Measurements from ENCODE around the gene KLRC4. TPM values are rescaled to one million over a fixed set of nuclear protein-coding genes. Genes with fewer than 3 reads are reported as not detected.

KLRC4 gene
- total RNA-seq, 4 donors from 2014 or later, result 0.51 TPM; not detected in 3

DNA sequence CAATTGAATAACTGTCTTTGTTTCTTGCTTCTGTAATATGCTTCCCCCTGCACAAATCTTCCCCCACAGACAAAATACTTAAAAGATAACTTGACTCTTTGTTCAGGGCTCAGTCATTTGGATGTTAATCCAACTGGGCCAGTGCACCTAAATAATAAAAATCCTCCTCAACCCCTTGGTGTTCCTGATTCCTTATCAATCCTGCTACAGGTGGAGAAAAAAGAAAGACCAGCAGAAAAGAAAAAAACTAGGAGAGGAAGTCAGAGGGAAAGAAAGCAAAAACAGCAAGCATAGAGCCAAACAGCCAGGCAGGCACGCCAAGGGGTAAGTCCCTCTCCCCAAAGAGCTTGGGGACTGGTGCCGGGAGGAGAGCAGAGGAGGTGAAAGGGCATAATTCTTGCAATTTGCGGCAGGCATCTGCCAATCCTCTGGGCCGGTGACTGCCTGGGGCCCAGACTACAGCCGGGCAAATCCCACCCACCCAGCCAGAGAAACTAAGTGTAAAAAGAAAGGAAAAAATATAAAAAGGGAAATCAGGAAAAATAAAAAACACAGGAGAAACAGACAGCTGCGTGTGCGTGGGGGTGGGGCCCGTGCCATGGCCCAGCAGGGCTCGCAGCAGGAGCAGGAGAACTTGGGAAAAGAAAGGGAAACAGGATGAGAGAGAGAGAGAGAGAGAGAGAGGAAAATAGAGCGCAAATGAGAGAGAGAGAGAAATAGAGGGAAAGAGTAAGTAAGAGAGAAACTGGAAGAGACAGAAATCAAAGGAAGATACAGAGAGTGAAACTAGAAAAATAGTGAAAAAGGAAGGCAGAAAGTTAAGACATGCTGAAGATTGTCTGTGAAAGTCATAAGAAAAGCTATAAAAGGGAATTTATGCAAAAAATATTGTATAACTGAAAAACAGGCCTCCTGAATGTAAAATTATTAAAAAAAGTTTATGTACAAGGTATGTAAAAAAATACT lies 41.1 kb downstream of the KLRC4 start:
- TF ChIP-seq, protein P1, sequence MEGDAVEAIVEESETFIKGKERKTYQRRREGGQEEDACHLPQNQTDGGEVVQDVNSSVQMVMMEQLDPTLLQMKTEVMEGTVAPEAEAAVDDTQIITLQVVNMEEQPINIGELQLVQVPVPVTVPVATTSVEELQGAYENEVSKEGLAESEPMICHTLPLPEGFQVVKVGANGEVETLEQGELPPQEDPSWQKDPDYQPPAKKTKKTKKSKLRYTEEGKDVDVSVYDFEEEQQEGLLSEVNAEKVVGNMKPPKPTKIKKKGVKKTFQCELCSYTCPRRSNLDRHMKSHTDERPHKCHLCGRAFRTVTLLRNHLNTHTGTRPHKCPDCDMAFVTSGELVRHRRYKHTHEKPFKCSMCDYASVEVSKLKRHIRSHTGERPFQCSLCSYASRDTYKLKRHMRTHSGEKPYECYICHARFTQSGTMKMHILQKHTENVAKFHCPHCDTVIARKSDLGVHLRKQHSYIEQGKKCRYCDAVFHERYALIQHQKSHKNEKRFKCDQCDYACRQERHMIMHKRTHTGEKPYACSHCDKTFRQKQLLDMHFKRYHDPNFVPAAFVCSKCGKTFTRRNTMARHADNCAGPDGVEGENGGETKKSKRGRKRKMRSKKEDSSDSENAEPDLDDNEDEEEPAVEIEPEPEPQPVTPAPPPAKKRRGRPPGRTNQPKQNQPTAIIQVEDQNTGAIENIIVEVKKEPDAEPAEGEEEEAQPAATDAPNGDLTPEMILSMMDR (IDR thresholded peaks at IDR 0.05; ENCODE audit: low read depth), result no peak

DNA sequence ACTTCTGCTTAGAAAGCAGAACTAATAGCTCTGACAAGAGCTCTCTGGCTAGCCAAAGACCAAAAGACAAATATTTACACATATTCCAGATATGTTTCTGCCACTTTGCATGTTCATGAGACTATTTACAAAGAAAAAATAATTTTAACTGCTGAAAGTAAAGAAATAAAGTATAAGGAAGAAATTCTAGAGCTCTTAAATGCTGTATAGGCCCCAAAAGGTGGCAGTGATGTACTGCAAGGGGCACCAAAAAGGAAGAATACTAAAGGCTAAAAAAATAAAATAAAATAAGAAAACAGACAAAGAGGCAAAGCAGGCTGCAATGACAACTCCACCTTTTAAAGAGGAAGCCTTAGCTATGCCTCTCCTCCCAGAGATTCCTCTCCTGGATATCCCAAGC lies 42.7 kb downstream of the KLRC4 start:
- TF ChIP-seq, protein P1 (IDR thresholded peaks at IDR 0.05; ENCODE audit: low read depth), result no peak

DNA sequence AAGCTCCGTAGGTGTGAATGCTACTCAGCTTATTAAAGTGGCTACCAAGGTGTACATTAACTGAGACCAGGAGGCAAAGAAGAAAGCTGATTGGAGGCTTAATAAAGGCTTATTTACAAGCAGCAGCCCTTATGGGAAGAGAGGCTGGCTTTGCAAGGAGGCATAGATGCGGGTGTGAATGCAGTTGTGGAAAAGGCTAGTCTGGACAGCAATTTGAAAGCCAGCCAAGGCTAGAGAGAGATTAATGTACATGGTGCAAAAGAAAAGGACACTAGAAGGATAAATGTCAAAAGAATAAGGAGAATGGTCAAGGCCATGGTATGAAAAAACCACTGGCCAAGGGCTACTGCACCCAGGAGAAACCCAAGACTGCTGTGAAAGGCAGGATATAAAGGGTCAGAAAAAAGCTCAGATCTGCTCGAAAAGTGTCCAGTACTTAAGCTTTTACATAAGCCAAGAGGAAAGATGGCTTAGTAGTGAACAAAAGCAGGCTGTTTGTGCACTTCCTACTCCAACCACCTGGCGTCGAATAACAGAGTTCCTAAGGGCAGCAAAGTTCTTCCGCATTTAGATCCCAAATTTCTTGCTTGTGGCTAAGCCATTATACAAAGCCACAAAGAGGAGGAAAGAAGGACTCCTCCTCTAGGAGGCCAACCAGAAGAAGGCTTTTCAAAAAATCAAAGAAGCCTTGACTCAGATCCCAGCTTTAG lies 43.7 kb downstream of the KLRC4 start:
- TF ChIP-seq, protein P1 (IDR thresholded peaks at IDR 0.05; ENCODE audit: low read depth), result no peak

DNA sequence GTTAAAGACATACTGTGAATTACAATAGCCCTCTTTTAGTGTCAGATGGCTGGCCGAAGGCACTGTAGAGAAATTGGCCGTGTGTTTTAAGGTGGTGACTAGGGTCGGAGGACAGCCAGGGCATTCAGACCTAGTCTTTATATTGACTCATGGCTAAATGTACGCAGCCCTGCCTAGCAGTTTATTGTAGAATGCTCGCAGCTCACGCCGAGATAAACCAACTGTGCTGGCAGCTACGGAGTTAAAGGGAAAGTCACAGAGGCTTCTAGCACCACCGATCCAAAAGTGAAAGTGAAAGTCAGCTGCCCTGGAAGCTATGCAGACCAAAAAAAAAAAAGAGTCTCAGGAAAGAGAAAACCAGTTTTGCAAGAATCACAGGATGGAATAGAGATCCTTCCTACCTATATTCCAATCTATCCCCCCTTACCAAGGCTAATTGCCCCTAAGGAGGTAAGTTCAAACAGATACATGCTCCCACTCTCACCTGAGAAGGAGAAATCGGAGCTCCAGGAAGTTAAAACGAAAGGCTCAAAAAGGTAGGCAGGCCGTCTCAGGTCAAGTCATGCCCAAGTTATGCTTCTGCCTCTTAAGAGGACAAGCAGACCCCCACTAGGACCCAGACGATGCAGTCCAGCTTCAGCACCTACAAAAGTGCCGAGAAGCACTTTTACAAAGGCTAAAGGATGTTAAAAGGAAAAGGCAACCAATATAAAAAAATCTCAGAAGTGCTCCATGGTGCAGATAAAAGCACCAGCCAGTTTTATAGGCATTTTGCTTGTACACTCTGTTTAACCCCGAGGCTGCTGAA lies 44.5 kb downstream of the KLRC4 start:
- TF ChIP-seq, protein P1 (IDR thresholded peaks at IDR 0.05; ENCODE audit: low read depth), result no peak

DNA sequence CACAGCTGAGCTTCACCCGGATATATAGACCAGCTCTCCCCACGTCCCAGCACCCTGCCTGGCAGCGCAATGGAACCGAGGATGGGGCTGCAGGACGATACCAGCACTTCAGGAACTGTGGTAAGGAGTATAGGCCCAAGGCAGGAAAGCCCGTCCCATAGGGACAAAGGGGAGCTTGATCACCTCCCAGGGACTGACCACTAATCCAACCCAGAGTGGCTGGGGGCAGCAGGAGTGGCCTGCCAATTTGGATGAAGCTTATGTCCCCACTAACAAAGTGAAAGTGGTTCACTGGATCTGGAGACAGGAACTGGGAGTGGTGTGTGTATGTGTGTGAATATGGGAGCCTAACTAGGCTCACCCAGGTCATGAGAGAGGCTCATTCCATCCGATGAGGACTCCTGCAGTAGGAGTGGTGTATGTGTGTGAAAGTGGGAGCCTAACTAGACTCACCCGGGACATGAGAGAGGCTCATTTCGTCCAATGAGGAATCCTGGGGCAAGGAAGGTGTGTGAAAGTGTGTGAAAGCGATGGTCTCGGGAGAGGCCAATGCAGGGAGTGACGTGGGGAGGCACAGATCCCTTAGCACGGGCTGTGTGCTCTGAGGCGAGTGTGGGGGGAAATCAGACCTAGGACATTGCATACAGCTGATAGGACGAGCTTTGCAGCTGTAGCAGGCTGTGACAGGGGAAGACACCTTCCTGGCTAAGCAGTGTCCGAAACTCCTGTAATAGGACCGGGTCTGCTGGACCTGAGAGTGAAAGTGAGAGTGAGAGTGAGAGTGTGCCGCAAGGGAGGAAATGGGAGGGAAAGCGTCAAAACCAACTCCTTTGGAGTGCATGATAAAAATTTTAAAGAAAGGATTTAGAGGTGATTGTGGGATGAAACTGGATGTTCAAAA lies 45.4 kb downstream of the KLRC4 start:
- TF ChIP-seq, protein P1 (IDR thresholded peaks at IDR 0.05; ENCODE audit: low read depth), result no peak

DNA sequence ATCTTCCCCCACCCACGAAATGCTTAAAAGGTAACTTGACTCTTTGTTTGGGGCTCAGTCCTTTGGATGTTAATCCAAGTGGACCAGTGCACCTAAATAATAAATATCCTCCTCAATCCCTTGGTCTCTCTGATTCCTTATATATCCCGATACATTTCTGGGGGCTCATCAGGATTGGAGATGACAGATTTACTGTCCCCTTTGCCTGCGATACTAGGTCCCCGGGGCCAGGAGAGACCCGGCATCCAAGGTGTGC lies 46.0 kb downstream of the KLRC4 start:
- TF ChIP-seq, protein P1 (IDR thresholded peaks at IDR 0.05; ENCODE audit: low read depth), result no peak
